OCI-LY1 (cell line): ENCODE data around the gene C17orf50.

Experiments used
- H2AFZ ChIP-seq: fragments of 200-600 bp; sonication (generic), shearing (Covaris generic); 2 replicates; pipeline ENCODE4 v1.6.0; 2014; ENCODE audit warnings: antibody characterized with exemption, mild to moderate bottlenecking, low read length
- H3F3A ChIP-seq: fragments of 200-600 bp; sonication (generic), shearing (Covaris generic); 2 replicates; pipeline ENCODE4 v1.6.0; 2014; ENCODE audit warnings: mild to moderate bottlenecking, antibody characterized with exemption, low read length, moderate library complexity; ENCODE audit not compliant: insufficient read depth
- H3K27ac ChIP-seq: fragments of 200-600 bp; sonication (generic); 2 replicates; pipeline ENCODE4 v1.5.1; 2014; ENCODE audit warnings: low read length, mixed run types, mild to moderate bottlenecking, low read depth; ENCODE audit not compliant: poor library complexity, severe bottlenecking
- H3K27me3 ChIP-seq: fragments of 200-600 bp; sonication (generic); 2 replicates; pipeline ENCODE4 v1.6.0; 2014; ENCODE audit warnings: antibody characterized with exemption, mild to moderate bottlenecking, low read length, moderate library complexity; ENCODE audit not compliant: insufficient read depth
- H3K36me3 ChIP-seq: fragments of 200-600 bp; sonication (generic); 2 replicates; pipeline ENCODE4 v1.6.1; 2014; ENCODE audit warnings: mild to moderate bottlenecking, antibody characterized with exemption, low read length, moderate library complexity, mixed read lengths; ENCODE audit not compliant: insufficient read depth
- H3K4me1 ChIP-seq: fragments of 200-600 bp; sonication (generic); 2 replicates; pipeline ENCODE4 v1.5.1; 2014; ENCODE audit warnings: mild to moderate bottlenecking, low read length, moderate library complexity; ENCODE audit not compliant: insufficient read depth, severe bottlenecking
- H3K4me2 ChIP-seq: fragments of 200-600 bp; sonication (generic), shearing (Covaris generic); 2 replicates; pipeline ENCODE4 v1.6.1; 2014; ENCODE audit warnings: low read length
- H3K4me3 ChIP-seq: fragments of 200-600 bp; sonication (generic); 2 replicates; pipeline ENCODE4 v1.5.1; 2014; ENCODE audit warnings: low read length, low read depth, mild to moderate bottlenecking, mixed read lengths; ENCODE audit not compliant: poor library complexity, severe bottlenecking
- H3K79me2 ChIP-seq: fragments of 200-600 bp; shearing (Covaris generic); 2 replicates; pipeline ENCODE4 v1.6.1; 2016; ENCODE audit warnings: mixed run types, low read length, mixed read lengths; ENCODE audit not compliant: insufficient read depth
- H3K9ac ChIP-seq: fragments of 200-600 bp; sonication (generic), shearing (Covaris generic); 2 replicates; pipeline ENCODE4 v1.6.1; 2014; ENCODE audit warnings: mild to moderate bottlenecking, low read length, mixed read lengths
- H3K9me2 ChIP-seq: fragments of 200-600 bp; sonication (generic), shearing (Covaris generic); 2 replicates; pipeline ENCODE4 v1.6.1; 2014; ENCODE audit warnings: low read depth, mild to moderate bottlenecking, low read length, mixed read lengths
- H3K9me3 ChIP-seq: fragments of 200-600 bp; shearing (Covaris generic); 2 replicates; pipeline ENCODE4 v1.6.1; 2014; ENCODE audit warnings: low read length, mixed read lengths
- H4K20me1 ChIP-seq: fragments of 200-600 bp; sonication (generic), shearing (Covaris generic); 2 replicates; pipeline ENCODE4 v1.6.0; 2016; ENCODE audit warnings: mild to moderate bottlenecking, low read length; ENCODE audit not compliant: insufficient read depth
- CTCF ChIP-seq: fragments of 200-600 bp; sonication (generic), shearing (Covaris generic); IDR thresholded peaks from 2 replicates; pipeline ENCODE4 v1.5.1; 2017; ENCODE audit warnings: mild to moderate bottlenecking, antibody characterized with exemption, low read length, moderate library complexity, mixed read lengths
- EZH2 ChIP-seq: fragments of 200-600 bp; sonication (generic), shearing (Covaris generic); IDR thresholded peaks from 2 replicates; pipeline ENCODE4 v1.8.0; 2017; ENCODE audit warnings: borderline replicate concordance, mixed run types, mild to moderate bottlenecking, antibody characterized with exemption, low read length, moderate library complexity, mixed read lengths

C17orf50 gene

GRCh38 chr17:35760587-35760986 lies at the start of gene C17orf50:
C17orf50 (plus strand) TSS chr17:35760887; CDS start chr17:35760942, 55 bp downstream.
- Histone ChIP-seq H4K20me1 (no peaks in the 10 kb centered on the region), H3K27ac (no peak within 1 kb of the TSS), H3K9me3 (no peaks in the 10 kb centered on the region), H3F3A (no peaks in the 10 kb centered on the region), H3K9ac (no peak within 1 kb of the TSS), H3K4me3 (no peak within 1 kb of the TSS), H3K4me1 (peaks cover 6% of the 10 kb centered on the region), H3K4me2 (no peak within 1 kb of the TSS), H3K36me3 (no peaks in the 10 kb centered on the region), H3K27me3 (no peaks in the 10 kb centered on the region; the same call in 1 of the 2 replicates), H3K9me2 (no peaks in the 10 kb centered on the region), H3K79me2 (no peaks in the 10 kb centered on the region), H2AFZ (no peak within 1 kb of the TSS)
- TF ChIP-seq EZH2 (no peak), CTCF (no peak)

GRCh38 chr17:35710950-35711349 lies 49.7 kb upstream of the C17orf50 start:
- peaks cover 12% of the 10 kb centered on the region; the same call in 1 of the 2 replicates for H3K36me3 ChIP-seq
- no peaks in the 10 kb centered on the region for H3K27me3 ChIP-seq
- no peaks in the 10 kb centered on the region for H3F3A ChIP-seq
- no peak for TF ChIP-seq CTCF
- no peak for TF ChIP-seq EZH2
- H3K9ac ChIP-seq, result no peak overlapping the region
- H2AFZ ChIP-seq, result no peak overlapping the region
- no peaks in the 10 kb centered on the region for H3K79me2 ChIP-seq
- H3K4me2 ChIP-seq, result no peak overlapping the region
- no peak overlapping the region for H3K27ac ChIP-seq
- H3K4me3 ChIP-seq, result no peak overlapping the region
- no peaks in the 10 kb centered on the region for H3K9me3 ChIP-seq
- H3K9me2 ChIP-seq, result no peaks in the 10 kb centered on the region
- H3K4me1 ChIP-seq, result peaks cover 25% of the 10 kb centered on the region
- H4K20me1 ChIP-seq, result no peaks in the 10 kb centered on the region

GRCh38 chr17:35713069-35713728 lies 47.5 kb upstream of the C17orf50 start:
- Histone ChIP-seq H3K4me3 (no peak overlapping the region), H3K36me3 (peaks cover 20% of the 10 kb centered on the region; the same call in 1 of the 2 replicates), H3K27me3 (no peaks in the 10 kb centered on the region), H3K79me2 (no peaks in the 10 kb centered on the region), H4K20me1 (no peaks in the 10 kb centered on the region), H3K4me1 (peaks cover 20% of the 10 kb centered on the region), H3K4me2 (no peak overlapping the region), H3K27ac (no peak overlapping the region), H3K9me3 (no peaks in the 10 kb centered on the region), H3F3A (no peaks in the 10 kb centered on the region), H2AFZ (no peak overlapping the region), H3K9me2 (no peaks in the 10 kb centered on the region), H3K9ac (no peak overlapping the region)
- TF ChIP-seq CTCF (no peak), EZH2 (no peak)
